Adrenal gland (tissue), 5 donors: ENCODE measurements around the gene BORCS6.

Experiments
- POLR2A ChIP-seq, 2 donors: fragments of 450-650 bp; IDR thresholded peaks; one replicate each; pipeline ENCODE4 v1.6.1; 2017; ENCODE audit warnings: antibody characterized with exemption in 2 of 2, mild to moderate bottlenecking in 2 of 2, moderate library complexity in 1 of 2
- TF ChIP-seq, protein P1 (sequence below), 6 experiments: fragments of 450-650 bp in 4 of 6; fragments of 200-600 bp in 2 of 6; sonication (generic) in 1 of 6; IDR thresholded peaks; 1 replicate in 5 of 6; 2 replicates in 1 of 6; pipeline versions ENCODE4 v1.5.1 to v1.8.0; 2016 to 2021; ENCODE audit warnings: antibody characterized with exemption in 6 of 6, mild to moderate bottlenecking in 2 of 6, moderate library complexity in 1 of 6
- donor health status: DM: no; HTN: no; CAD: no.

DNA sequence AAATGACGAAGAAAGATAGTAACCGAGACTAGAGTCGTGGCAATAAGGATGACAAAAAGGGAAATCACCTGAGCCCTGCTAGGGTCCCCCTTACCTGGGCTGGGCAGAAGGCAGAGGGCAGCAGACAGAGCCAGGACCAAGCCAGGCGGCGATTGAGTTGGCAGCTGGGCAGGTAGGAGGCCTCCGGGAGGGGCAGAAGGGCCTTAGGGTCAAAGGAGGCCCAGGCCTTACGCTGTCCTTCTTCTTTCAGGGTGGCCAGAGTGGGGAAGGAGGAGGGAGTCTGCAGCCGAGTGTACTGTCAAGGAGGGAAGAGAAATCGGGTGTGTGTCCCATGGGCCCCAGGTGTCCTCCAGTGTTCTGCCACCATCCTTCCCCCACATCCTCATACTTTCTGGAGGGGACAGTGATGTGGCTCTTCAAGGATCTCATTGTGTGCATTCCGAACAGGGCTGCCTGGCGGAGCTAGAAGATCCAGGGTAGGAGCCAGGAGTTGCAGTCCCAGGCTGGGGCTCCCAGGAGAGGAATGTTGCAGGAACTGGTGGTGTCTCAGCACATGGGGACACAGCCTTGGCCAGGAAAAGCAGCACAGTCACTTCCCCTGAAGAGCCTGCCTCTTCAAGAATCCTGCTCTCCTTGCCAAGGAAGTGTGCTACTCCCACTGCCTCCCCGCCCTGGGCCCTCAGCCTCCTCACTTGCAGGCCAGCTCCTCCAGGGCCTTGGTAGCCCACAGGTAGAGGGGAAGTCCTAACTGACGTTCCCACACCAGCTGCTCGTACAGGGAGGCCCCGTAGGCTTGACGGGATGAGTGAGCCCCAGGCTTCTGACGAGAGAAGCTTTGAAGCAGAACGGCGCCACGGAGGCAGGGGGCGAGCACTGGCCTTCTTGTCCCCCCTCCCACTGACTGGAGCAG is 44.6 kb upstream of the BORCS6 start:
- TF ChIP-seq, protein P1, sequence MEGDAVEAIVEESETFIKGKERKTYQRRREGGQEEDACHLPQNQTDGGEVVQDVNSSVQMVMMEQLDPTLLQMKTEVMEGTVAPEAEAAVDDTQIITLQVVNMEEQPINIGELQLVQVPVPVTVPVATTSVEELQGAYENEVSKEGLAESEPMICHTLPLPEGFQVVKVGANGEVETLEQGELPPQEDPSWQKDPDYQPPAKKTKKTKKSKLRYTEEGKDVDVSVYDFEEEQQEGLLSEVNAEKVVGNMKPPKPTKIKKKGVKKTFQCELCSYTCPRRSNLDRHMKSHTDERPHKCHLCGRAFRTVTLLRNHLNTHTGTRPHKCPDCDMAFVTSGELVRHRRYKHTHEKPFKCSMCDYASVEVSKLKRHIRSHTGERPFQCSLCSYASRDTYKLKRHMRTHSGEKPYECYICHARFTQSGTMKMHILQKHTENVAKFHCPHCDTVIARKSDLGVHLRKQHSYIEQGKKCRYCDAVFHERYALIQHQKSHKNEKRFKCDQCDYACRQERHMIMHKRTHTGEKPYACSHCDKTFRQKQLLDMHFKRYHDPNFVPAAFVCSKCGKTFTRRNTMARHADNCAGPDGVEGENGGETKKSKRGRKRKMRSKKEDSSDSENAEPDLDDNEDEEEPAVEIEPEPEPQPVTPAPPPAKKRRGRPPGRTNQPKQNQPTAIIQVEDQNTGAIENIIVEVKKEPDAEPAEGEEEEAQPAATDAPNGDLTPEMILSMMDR (IDR thresholded peaks at IDR 0.05): no peak
- TF ChIP-seq POLR2A (IDR thresholded peaks at IDR 0.05): no peak
